Pancreas (tissue), 10 donors: ENCODE measurements around the gene HMX1. TPM values are rescaled to one million over a fixed set of nuclear protein-coding genes. Genes with fewer than 3 reads are reported as not detected.

Source experiments
- ATAC-seq, 4 donors: fragments of 200-7000 bp; cut with Tn5 transposase; one replicate each; pipeline versions ENCODE4 v1.8.0 to v1.9.1; 2020; ENCODE audit warnings: mild to moderate bottlenecking in 4 of 4, moderate library complexity in 4 of 4
- DNase-seq, 6 donors: peaks; one replicate each; pipeline ENCODE4 v3.0.0-alpha.2; 2020
- FAIRE-seq: peaks from 2 replicates; lab custom pipeline; 2012; peaks lifted over from hg19 to GRCh38; lab: Jason Lieb, UNC
- H3K27ac ChIP-seq, 4 donors: fragments of 200-600 bp; sonication (generic); 1 replicate in 3 of 4; 2 replicates in 1 of 4; pipeline versions ENCODE4 v1.5.0 to v1.8.0; 2020
- H3K27me3 ChIP-seq, 4 donors: fragments of 200-600 bp; one replicate each; pipeline ENCODE4 v1.8.0; 2021
- H3K36me3 ChIP-seq, 3 donors: fragments of 200-600 bp; sonication (generic) in 1 of 3; one replicate each; pipeline versions ENCODE4 v1.5.0 to v1.8.0; 2020 to 2021
- H3K4me1 ChIP-seq, 3 donors: fragments of 200-600 bp; one replicate each; pipeline ENCODE4 v1.8.0; 2021
- H3K4me3 ChIP-seq, 4 donors: fragments of 200-600 bp; sonication (generic) in 2 of 4; one replicate each; pipeline versions ENCODE4 v1.5.0 to v1.8.0; 2020 to 2021
- H3K9me3 ChIP-seq, 4 donors: fragments of 200-600 bp; one replicate each; pipeline ENCODE4 v1.8.0; 2021
- CTCF ChIP-seq, 4 donors: fragments of 200-600 bp; sonication (generic) in 3 of 4; IDR thresholded peaks; one replicate each; pipeline versions ENCODE4 v1.5.0 to v1.8.0; 2021; ENCODE audit warnings: antibody characterized with exemption in 4 of 4
- WGBS, 2 donors: extraction: QIAGEN DNeasy Blood & Tissue Kit; methylation state at CpG; one replicate each; pipeline ENCODE4 v1.1.7; 2013; 5-methylcytosine and 5-hydroxymethylcytosine counted together
- intact Hi-C, 3 donors: fragments of 100-400 bp; cut with DNase I; formaldehyde crosslinking; loops; one replicate each; pipeline versions ENCODE4 v1.11.1 to v1.14.2; 2022
- polyA plus RNA-seq, 2 donors: library from polyadenylated mRNA; stranded (reverse); fragments of 200-250 nt; gene quantifications; one replicate each; pipeline ENCODE4 v1.2.3, GENCODE V29; 2013
- total RNA-seq, 6 donors: library from RNA; stranded (reverse); fragmentation: NEBNext Ultra II Directional in 4 of 6; extraction: Animal tissue kit (Norgen Biotek cat#: 25700) in 4 of 6; gene quantifications; one replicate each; pipeline versions ENCODE4 v1.2.1 to v1.2.4, GENCODE V29; 2021 to 2023
- donor health status: healthy with polysubstance abuse.
- donor health status: DM: no; HTN: no; CAD: no; lungs with moderate emphysema.
- donor health status: DM: no; HTN: no; CAD: no.
- donor health status: control.
- donor health status: control.
- donor health status: Bipolar disorder and iron deficiency.
- donor health status: DM: yes; HTN: yes; CAD: no.
- donor health status: DM: no; HTN: no; CAD: no.
- donor health status: DM: no; HTN: no; CAD: no.
- donor health status: DM: yes; HTN: yes; CAD: no.

HMX1 gene
- total and polyA plus RNA-seq, 8 donors: not detected

DNA sequence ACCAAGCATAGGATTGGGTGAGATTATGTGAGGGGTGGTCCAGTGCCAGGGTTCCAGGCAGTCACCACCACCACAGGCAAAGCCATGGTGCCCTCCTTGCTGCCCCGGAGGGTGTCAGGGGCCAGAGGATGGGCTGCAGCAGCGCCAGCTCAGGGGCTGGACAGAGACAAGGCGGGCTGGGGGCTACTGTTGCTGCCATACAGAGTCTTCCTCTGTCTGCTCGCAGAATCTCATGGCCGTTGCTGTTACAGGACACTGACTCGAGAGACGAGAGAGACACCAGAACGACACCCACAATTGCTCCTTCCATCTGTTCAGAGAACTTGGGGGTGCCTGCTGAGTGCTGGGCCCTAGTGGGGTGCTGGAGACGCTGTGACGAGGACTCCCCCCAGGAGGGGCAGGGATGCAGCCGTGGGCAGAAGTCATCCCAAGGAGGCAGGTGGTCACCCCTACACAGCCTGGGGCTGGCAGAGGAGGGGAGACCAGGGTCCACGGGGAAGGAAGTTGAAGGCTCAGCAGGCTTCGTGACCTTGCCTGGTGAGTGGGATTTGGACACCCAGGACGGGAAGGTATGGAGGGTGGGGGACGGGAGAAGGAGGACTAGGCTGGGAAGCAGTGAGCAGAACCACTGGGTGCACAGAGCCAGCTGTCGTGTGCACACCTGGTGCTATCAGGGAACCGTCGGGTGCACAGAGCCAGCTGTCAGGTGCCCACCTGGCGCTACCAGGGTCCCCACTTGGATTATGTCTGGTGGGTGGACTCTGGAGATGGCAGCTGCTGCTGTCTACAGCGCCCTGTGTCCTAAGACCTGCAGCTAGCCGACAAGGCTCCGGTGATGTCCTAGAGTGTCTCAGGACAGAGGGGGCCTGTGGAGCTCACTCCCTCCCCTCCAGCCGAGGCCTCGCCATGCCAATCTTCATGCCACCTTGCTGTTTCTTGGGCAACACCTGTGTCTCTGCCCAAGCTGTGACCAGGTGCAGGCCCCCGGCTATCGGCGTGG, 43.9 kb upstream of the HMX1 start:
- TF ChIP-seq CTCF (IDR thresholded peaks at IDR 0.05): no peak
- Histone ChIP-seq H3K27me3 (no peaks in the 10 kb centered on the region), H3K4me1 (no peaks in the 10 kb centered on the region), H3K9me3 (no peaks in the 10 kb centered on the region), H3K4me3 (no peak overlapping the region), H3K36me3 (no peaks in the 10 kb centered on the region), H3K27ac (no peak overlapping the region)
- FAIRE-seq: no peak
- DNase-seq: peak in 1 of 6 donors; percentile 2
- WGBS, 2 donors: 40 to 59% methylated on average over 27 of the region's 27 CpGs
- intact Hi-C loops: loop anchor here in 2 of 3 donors (10.0 kb wide), 1 partner anchor 311 kb away; no protein-coding TSS in a partner anchor
- ATAC-seq: no peak

GRCh38 chr4:8914461-8915171, 43.0 kb upstream of the HMX1 start:
- Histone ChIP-seq H3K36me3 (no peaks in the 10 kb centered on the region), H3K4me3 (no peak overlapping the region), H3K27ac (no peak overlapping the region), H3K4me1 (no peaks in the 10 kb centered on the region), H3K9me3 (no peaks in the 10 kb centered on the region), H3K27me3 (no peaks in the 10 kb centered on the region)
- DNase-seq (peak in 1 of 6 donors; percentile 4), FAIRE-seq (no peak), ATAC-seq (no peak)
- WGBS, 2 donors: 50 to 61% methylated on average over 29 of the region's 29 CpGs
- TF ChIP-seq CTCF (IDR thresholded peaks at IDR 0.05): no peak
- intact Hi-C loops: loop anchor here in 2 of 3 donors (10.0 kb wide), 1 partner anchor 310 kb away; no protein-coding TSS in a partner anchor

- intact Hi-C loops: loop anchor here in 2 of 3 donors (10.0 kb wide), 1 partner anchor 309 kb away; no protein-coding TSS in a partner anchor
- no peak for FAIRE-seq
- H3K9me3 ChIP-seq: no peaks in the 10 kb centered on the region
- H3K27ac ChIP-seq: no peak overlapping the region
- 52 to 57% methylated on average over 15 of the region's 15 CpGs for WGBS, 2 donors
- peak in 1 of 6 donors; percentile 2 for DNase-seq
- no peaks in the 10 kb centered on the region for H3K27me3 ChIP-seq
- no peak for ATAC-seq
- no peaks in the 10 kb centered on the region for H3K4me1 ChIP-seq
- no peaks in the 10 kb centered on the region for H3K36me3 ChIP-seq
- no peak overlapping the region for H3K4me3 ChIP-seq
- no peak for TF ChIP-seq CTCF (IDR thresholded peaks at IDR 0.05)
These were observed 42.3 kb upstream of the HMX1 start for GRCh38 chr4:8913858-8914460.

DNA sequence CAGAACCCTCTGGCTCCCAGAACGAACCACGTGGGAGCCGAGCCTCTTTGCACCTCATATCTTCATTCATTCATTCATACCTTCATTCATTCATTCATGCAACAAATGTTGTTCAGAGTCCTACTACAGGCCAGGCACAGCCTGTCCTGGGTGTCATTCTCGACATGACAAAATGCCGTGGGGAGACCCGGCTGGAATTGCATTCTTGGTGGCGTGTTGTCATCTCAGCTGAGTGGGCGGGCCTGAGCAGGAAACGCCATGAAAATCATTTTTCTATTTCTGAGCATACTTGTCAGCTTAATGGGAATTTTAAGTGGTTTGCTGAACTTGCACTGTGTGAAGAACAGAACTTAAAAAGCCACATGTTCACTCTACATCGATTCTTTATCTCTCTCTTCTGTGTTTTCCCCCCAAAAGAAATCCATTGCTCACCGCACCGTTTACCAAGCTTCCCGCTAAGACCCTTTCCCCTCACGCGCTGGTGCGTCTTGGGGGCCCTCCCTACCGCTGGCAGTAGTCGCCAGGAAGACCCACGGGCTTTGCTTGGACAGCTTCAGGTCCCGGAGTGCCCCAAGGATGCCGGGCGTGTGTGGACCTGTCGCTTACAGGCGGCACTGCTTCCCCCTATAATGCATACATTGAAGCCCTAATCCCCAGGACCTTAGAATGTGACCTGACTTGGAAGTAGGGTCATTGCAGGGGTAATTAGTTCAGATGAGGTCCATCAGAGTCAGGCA, 41.6 kb upstream of the HMX1 start:
- H3K9me3 ChIP-seq: no peaks in the 10 kb centered on the region
- no peak for DNase-seq
- H3K36me3 ChIP-seq: no peaks in the 10 kb centered on the region
- intact Hi-C loops: loop anchor here in 2 of 3 donors (10.0 kb wide), 1 partner anchor 308 kb away; no protein-coding TSS in a partner anchor
- no peak overlapping the region for H3K4me3 ChIP-seq
- whole genome bisulfite sequencing, 2 donors: 43 to 48% methylated on average over 24 of the region's 24 CpGs
- no peak overlapping the region for H3K27ac ChIP-seq
- no peak for TF ChIP-seq CTCF (IDR thresholded peaks at IDR 0.05)
- ATAC-seq: no peak
- no peaks in the 10 kb centered on the region for H3K4me1 ChIP-seq
- FAIRE-seq: no peak
- H3K27me3 ChIP-seq: no peaks in the 10 kb centered on the region
